Germinal center (tissue), 1 donor: Measurements from ENCODE around the gene PRKAR2B.
A peak's percentile ranks its signal among the peaks of the same experiment; 100 is the strongest.
"Not testable (repeated sequence)": the region's sequence is repeated elsewhere in the genome, so short reads cannot be mapped to it uniquely, and the experiment has no call there.

Source experiments
- DNase-seq: peaks from one replicate; pipeline ENCODE4 v3.0.0; 2012; ENCODE audit warnings: mixed read lengths, low spot score

The PRKAR2B gene

DNA sequence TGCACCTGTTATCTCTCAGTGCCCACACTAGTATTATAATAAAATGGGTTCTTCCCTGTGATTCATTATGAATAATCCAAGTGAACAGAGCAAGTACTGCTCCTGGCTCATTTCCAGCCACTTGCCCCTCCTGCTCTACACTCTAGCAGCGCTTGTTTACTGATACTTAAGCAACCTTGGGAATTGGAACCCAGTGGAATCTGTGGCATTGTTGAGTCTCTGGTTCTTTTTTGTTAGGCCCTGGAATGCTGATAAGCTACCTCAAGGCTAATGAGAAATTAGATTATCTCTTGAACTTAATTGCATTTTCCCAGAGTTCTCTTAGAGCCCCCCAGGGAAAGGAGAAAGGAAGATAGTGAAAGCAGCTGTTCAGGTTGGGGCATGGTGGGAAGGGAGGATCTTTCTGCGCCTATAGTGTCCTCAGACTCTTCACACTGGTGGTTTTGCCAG lies 34.0 kb downstream of the PRKAR2B start:
- DNase-seq: no peak

DNA sequence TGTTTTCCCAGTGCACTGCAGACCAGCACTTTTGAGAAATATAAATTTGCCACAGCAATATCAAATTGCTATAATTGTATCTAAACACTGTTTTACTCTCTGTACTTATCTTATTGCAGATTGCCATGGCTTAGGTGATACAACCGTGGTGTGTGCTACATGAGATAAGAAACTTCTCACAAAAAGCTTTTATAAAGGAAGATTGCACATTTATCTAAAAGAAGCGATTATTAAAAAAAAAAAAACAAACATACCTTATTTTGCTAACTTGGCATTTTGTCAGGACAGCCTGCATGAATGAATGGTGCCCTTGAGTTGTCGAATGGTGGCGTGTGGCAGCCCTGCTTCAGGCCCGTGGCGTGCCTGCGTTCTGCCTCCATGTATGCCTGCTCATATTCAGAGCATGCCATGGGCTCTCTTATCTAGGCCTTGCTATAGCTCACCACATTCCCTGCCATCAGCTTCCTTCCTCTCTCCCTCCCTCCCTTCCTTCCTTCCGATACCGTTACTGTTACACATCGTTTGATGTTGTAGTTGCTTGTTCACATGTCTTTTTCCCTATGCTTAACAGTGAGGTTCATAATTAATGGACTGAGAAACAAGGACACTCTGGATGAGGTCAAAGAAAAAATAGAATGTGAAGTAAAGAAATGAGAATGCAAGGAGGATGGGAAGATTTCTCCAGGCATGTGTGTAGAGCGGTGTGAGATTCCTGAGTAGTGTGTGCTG lies 34.9 kb downstream of the PRKAR2B start:
- no peak for DNase-seq

DNA sequence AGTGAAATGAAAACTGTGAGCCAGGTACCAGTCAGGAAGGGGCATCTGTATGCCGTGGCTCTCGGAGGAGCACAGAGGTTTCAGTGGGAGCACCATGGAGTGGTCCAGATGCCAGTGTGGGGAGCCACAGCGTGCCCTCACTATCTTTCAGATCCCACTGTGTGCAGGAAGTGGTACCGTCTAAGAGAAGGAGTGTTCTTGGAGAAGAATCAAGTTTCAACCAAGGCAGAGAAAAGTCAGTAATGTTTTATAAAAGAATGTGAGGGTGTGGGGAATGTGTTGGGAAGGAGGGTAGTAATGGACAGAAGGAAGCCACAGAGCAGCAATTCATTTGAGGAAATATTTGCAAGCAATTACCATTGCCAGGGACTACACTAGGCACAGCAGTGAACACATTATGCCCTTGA lies 35.6 kb downstream of the PRKAR2B start:
- no peak for DNase-seq

- DNase-seq: no peak
Observed at GRCh38 chr7:107080533-107080932, 36.0 kb downstream of the PRKAR2B start.

DNA sequence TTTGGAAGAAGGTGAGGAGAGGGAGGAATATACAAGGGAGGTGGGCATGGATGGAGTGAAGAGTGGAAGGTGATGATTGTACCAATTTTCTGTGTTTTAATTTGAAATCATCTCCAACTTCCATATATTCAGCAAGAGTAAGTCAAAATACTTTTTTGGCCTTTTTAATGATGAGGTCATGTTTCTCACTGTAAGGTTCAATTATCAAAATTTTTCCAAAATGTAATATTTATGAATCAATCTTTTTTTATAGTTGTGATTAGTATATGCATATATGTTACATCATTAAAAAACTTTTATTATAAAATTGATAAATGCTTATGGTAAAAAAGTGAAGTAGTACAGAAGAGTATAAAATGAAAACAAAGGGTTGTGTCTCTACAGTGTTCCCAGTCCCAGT lies 40.7 kb downstream of the PRKAR2B start:
- no peak for DNase-seq

GRCh38 chr7:107089627-107090026 lies 45.1 kb downstream of the PRKAR2B start:
- no peak for DNase-seq

DNA sequence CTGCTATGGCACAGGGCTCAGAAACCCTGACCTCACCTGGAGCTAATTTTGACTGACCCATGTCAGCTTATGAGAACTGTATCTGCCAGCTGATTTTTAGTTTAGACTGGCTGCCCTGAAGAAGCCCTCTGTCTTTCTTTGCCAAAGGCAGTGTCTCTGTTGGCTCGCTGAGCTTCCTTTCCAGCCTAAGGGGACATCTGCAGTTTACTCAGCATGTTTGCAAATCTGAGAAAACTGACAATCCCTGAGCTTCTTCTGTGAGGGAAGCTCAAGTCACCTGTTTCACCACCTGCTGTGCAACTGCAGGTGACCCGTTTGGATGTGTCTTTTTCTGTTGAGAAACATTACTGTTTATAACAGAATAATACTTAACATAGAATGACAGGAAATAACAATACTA lies 46.0 kb downstream of the PRKAR2B start:
- peak; percentile 50 for DNase-seq

GRCh38 chr7:107091306-107091705 lies 46.8 kb downstream of the PRKAR2B start:
- DNase-seq: no peak

DNA sequence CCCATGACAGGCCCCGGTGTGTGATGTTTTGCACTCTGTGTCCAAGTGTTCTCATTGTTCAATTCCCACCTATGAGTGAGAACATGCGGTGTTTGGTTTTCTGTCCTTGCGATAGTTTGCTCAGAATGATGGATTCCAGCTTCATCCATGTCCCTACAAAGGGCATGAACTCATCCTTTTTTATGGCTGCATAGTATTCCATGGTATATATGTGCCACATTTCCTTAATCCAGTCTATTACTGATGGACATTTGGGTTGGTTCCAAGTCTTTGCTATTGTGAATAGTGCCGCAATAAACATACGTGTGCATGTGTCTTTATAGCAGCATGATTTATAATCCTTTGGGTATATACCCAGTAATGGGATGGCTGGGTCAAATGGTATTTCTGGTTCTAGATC lies 49.2 kb downstream of the PRKAR2B start:
- not testable (repeated sequence) for DNase-seq

GRCh38 chr7:107099154-107099553 lies 54.6 kb downstream of the PRKAR2B start:
- DNase-seq: not testable (repeated sequence)

- no peak for DNase-seq
Observed at GRCh38 chr7:107100824-107101223, 56.3 kb downstream of the PRKAR2B start.

DNA sequence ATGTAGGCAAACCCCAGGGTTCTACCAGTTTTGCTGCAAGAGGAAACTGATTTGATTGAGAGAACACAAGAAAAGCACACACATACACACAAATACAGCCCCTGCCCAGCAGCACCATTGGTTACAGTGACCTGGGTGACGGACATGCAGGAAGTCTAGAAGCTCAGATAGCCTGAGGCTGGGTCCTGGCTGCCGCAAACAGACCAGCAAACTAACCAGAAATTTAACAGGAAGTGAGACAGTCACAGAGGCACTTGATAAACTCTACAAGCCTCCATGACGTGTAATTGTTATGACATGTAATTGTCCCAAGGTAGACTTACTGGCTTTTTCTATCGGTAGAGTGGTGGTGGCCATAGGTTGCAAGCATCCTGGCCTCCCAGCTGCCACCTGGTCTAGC lies 58.9 kb downstream of the PRKAR2B start:
- DNase-seq: peak; percentile 16

- no peak for DNase-seq
Observed at GRCh38 chr7:107104801-107105200, 60.3 kb downstream of the PRKAR2B start.

GRCh38 chr7:107105591-107106245 lies 61.2 kb downstream of the PRKAR2B start:
- DNase-seq: no peak

DNA sequence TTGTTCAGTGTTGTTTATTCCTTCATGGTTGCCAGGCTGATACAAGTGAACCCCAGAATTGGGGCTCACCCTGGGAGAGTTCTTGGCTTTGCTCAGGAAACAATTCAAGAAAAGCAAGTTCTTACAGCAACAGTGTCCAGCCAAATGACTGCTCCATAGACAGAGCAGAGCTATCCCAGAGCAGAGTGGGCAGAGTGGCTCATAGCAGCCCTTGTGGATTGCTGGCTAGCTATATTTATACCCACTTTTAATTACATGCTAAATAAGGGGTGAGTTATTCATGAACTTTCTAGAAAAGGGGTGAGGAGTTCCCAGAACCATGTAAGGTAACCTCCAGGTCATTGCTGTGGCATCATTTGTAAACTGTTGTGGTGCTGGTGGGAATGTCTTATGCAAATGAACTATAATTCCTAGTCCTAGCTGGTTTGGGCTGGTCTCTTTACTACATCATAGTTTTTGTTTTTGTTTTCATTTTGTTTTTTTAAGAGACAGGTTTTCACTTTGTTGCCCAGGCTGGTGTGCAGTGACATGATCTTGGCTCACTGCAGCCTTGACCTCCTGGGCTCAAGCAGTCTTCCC lies 64.4 kb downstream of the PRKAR2B start:
- no peak for DNase-seq

DNA sequence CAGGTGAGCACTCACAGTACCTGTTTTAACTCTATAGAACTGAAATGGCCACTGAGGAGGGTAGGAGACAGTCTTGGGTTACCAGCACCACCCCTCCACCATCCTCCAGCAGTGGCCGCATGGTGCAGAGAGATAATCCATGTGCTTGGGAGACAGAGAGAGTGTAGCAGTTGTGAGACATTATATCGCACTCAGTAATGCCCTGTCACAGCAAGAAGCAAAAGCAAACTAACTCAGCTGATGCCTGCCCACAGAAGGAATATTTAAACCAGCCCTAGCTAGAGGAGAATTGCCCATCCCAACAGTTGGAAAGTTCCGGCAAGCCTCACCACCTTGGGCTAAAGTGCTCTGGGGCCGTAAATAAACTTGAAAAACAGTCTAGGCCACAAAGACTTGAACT lies 65.5 kb downstream of the PRKAR2B start:
- no peak for DNase-seq

GRCh38 chr7:107111196-107111595 lies 66.7 kb downstream of the PRKAR2B start:
- DNase-seq: no peak

DNA sequence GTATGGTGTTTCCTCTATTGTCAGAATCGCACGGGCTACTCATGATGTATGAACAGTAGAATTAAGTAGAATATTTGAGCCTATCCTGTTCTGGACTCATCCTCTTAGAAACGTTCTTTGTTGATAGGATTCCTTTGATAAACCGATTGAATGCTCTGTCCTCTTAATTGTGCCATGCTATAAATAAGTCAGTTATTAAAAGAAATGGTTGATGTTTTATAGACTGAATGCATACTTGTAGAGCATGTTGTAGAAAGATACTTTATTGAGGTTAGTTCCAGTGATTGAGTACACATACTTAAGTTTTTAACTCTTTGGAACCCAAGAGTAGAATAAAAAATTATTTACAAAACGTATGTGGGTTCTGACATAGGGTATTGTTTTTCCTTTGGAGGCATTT lies 69.4 kb downstream of the PRKAR2B start:
- no peak for DNase-seq

- DNase-seq: no peak
Observed at GRCh38 chr7:107115114-107115513, 70.6 kb downstream of the PRKAR2B start.

DNA sequence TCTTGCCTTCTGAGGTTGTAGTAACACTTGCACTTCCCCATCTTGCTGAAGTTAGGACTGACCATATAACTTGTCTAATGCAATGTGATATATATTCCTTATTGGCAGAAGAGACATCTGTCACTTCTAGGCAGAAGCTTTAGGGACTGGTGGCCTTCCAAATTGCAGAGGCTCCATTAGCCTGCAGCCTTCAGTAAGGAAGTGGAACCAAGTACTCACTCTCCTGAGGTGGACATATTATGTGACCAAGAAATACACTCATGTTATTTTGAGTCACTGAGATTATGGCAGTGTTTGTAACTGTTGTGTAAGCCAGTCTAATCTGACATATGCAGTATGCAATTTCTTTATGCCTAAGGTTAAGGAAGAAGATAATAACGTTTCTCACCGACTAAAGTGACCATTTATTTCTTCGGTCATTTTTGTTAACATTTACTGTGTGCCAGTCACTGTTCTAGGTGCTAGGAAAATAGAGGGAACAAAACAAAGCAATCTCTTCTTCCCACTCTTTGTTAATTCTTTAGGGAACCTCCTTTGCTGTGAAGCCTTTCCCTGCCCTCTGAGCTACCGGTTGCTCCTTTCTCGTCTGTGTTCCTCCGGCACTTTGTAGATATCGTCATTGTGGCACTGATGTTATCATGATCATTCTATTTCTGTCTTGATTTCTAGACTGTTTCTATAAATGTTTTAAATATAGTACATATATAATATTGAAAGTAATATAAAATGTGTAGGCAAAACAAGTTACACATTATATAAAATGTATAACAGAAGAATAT lies 71.4 kb downstream of the PRKAR2B start:
- no peak for DNase-seq

DNA sequence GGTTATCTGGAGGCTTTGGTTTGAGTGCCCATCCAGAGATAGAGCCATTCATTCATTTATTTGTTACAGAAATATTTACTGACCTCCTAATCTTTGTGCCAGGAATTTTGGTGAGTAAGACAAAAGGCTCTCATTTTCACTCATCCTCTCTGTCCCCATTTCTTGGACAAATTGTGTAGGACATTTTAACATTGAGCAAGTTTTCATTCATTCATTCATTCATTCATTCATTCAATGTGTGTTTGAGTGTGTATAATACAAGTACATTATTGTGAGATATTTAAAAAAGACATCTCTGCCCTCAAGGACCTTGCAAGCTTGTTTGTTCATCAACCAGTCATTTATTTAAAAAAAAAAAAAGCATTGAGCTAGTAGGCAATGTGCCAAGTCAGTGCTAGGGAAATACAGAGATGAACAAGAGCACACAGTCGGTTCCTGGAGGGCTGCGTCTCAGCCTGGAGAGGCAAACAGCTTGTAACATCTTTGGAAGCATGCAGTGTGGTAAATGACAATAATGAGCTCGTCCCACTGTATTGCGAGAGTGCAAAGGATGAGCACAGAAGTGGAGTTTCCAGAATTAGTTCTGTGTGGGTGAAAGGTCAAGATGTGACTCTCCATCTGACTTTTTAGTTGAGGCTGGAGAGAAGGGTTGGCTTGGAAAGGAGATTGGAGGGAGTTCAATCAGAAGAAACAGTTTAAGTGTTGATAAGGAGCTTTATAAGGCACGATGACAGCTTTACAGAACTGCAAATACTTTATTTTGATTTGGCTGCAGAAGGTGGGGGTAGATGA lies 73.8 kb downstream of the PRKAR2B start:
- DNase-seq: no peak
